GM06990 (cell line): ENCODE results near the gene TRMT2A.
A peak's percentile ranks its signal among the peaks of the same experiment; 100 is the strongest.

Source experiments
- DNase-seq: peaks from one replicate; pipeline ENCODE4 v3.0.0-alpha.2; 2011; ENCODE audit not compliant: insufficient read length; ENCODE audit errors: extremely low read depth
- H3K27me3 ChIP-seq: replicated peaks from 2 replicates; pipeline ENCODE4 v1.6.0; 2011; ENCODE audit warnings: low read length; ENCODE audit not compliant: control insufficient read depth, insufficient read depth
- H3K36me3 ChIP-seq: 2 replicates; pipeline ENCODE4 v1.5.1; 2011; ENCODE audit warnings: low read length; ENCODE audit not compliant: control insufficient read depth, insufficient read depth
- H3K4me3 ChIP-seq: replicated peaks from 2 replicates; pipeline ENCODE4 v1.5.1; 2011; ENCODE audit warnings: low read depth, mild to moderate bottlenecking, control low read depth, low read length
- CTCF ChIP-seq: IDR thresholded peaks from 2 replicates; pipeline ENCODE4 v1.5.1; 2011; ENCODE audit warnings: low read length, control low read depth, mild to moderate bottlenecking, inconsistent platforms; ENCODE audit not compliant: insufficient read depth, poor library complexity, severe bottlenecking

TRMT2A gene

GRCh38 chr22:20085651-20086050, 31.4 kb downstream of the TRMT2A start:
- TF ChIP-seq CTCF, result no peak
- H3K36me3 ChIP-seq, result peaks cover 31% of the 10 kb centered on the region
- H3K27me3 ChIP-seq, result no peaks in the 10 kb centered on the region
- DNase-seq, result no peak
- H3K4me3 ChIP-seq, result no peak overlapping the region

GRCh38 chr22:20084547-20085413, 32.2 kb downstream of the TRMT2A start:
- DNase-seq, result no peak
- peak; percentile 50 for TF ChIP-seq CTCF
- Histone ChIP-seq H3K4me3 (no peak overlapping the region), H3K36me3 (peaks cover 25% of the 10 kb centered on the region), H3K27me3 (no peaks in the 10 kb centered on the region)

GRCh38 chr22:20083891-20084546, 33.0 kb downstream of the TRMT2A start:
- Histone ChIP-seq H3K36me3 (peaks cover 20% of the 10 kb centered on the region), H3K27me3 (no peaks in the 10 kb centered on the region), H3K4me3 (no peak overlapping the region)
- no peak for TF ChIP-seq CTCF
- DNase-seq, result no peak

- no peaks in the 10 kb centered on the region for H3K27me3 ChIP-seq
- H3K4me3 ChIP-seq, result no peak overlapping the region
- peaks cover 18% of the 10 kb centered on the region for H3K36me3 ChIP-seq
- no peak for TF ChIP-seq CTCF
- no peak for DNase-seq
These were observed 33.7 kb downstream of the TRMT2A start for GRCh38 chr22:20083157-20083890.

GRCh38 chr22:20080776-20081654, 36.0 kb downstream of the TRMT2A start:
- peak overlapping the region; percentile 94 for H3K4me3 ChIP-seq
- H3K36me3 ChIP-seq, result peaks cover 1% of the 10 kb centered on the region; the same call in 1 of the 2 replicates
- peak; percentile 26 for DNase-seq
- no peaks in the 10 kb centered on the region for H3K27me3 ChIP-seq
- no peak for TF ChIP-seq CTCF
